NCI-H2107 treated with DMSO at 0.1 percent for 48 hours (cell line): Measurements from ENCODE around the gene INO80.
A peak's percentile ranks its signal among the peaks of the same experiment; 100 is the strongest.

Experiments used
- DNase-seq: peaks from one replicate; lab custom pipeline; 2025; ENCODE audit not compliant: unreplicated experiment; lab: John Stamatoyannopoulos, UW

Gene INO80

GRCh38 chr15:41043276-41043951 is 72.7 kb downstream of the INO80 start:
- DNase-seq, result no peak

- DNase-seq, result no peak
Measured at GRCh38 chr15:41042851-41043250, 73.2 kb downstream of the INO80 start.

GRCh38 chr15:41039121-41039520 is 77.0 kb downstream of the INO80 start:
- DNase-seq, result no peak

DNA sequence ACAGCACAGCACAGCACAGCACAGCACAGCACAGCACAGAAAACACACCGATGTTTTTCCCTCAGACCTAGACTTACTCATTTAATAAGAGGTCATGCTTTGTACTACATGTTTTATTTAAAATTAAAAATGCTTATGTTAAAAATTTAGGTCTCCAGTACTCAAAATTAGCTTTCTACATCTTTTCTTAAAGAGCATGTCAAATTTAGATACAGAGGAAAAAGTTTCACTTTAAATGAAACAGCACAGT is 84.1 kb downstream of the INO80 start:
- DNase-seq, result no peak

- DNase-seq, result no peak
Measured at GRCh38 chr15:41031232-41032078, 84.6 kb downstream of the INO80 start.

DNA sequence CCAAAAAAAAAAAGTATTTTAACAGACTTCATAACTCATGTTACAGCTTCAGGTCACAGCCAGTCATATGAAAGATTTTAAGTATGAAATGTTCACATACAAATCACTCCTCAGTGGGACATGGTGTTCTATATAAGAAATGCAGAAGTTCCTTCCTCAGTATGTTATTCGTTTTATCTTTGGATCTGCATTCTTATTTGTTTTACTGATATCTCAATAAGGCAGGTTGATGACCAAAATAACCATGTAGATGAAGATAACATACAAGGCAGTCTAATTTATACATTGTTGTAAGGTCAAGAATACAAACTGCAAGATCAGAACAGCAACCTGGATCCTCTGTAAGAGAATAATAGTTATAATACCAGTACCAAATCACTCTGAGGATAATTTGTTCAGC is 87.2 kb downstream of the INO80 start:
- DNase-seq, result no peak

DNA sequence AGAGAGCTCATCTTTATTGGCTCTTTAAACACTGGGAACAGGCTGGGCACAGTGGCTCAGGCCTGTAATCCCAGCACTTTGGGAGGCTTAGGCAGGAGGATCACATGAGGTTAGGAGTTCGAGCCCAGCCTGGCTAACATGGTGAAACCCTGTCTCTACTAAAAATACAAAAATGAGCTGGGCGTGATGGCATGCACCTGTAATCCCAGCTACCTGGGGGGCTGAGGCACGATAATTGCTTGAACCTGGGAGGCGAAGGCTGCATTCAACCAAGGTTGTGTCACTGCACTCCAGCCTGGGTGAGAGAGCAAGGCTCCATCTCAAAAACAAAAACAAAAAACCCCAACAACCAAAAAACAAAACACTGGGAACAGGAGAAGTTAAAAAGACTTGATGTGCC is 90.7 kb downstream of the INO80 start:
- DNase-seq, result no peak

DNA sequence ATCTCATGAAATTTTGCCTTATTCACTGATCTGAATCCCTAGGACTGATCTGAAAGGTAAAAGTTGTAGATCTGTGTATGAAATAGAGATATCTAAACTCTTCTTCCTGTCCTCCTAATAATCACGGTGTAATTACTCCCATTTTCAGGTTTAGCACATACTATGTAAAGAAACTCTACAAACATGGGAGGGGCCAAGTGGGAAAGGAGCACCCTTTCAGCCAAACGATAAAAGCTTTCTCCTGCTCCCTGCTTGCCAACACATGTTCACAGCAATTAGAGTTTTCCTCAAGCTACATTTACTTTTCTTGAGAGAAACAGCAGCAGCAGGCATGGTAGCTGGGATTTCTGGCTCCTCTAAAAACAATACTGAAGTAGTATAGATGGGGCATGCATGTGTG is 91.2 kb downstream of the INO80 start:
- no peak for DNase-seq

- no peak for DNase-seq
Measured at GRCh38 chr15:41024131-41024530, 91.9 kb downstream of the INO80 start.

DNA sequence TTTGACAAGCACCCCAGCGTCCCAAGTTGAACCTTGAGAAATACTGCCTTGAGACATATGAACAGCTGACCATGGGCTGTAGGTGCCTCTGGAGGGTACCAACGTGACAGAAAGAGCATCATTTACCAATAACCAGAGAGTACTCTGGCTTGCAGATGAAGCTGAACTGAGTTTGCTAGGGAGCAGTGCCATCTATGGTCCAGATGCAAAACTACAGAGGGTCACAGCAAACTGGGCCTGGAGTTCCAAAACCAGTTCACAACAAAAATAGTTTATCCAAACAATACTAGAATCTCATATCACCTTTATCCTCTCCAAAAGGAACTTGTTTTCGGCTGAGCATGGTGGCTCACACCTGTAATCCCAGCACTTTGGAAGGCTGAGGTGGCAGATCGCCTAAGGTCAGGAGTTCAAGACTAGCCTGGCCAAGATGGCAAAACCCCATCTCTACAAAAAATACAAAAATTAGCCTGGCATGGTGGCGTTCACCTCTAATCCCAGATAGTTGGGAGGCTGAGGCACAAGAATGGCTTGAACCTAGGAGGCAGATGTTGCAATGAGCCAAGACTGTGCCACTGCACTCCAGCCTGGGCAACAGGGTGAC is 93.5 kb downstream of the INO80 start:
- peak; percentile 15 for DNase-seq

DNA sequence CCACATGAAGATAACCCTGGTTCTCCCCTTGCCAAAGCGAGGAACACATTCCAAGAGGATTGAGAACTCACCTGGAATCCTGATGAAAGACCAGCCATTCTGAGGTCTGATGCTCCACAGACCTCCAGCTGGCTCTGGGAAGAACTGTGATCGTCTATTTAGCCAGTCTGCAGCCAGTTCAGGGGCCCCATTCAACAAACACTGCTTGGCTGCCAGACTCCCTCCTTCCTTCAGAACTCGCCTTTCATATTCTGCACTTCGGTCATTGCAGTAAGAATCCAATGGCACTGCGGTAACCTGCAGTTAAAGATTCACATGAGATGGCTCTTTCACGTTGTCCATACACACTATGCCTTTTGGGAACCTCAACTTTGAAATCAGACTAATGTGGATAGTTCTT is 95.3 kb downstream of the INO80 start:
- DNase-seq, result no peak

GRCh38 chr15:41020311-41020710 is 95.8 kb downstream of the INO80 start:
- DNase-seq, result no peak

DNA sequence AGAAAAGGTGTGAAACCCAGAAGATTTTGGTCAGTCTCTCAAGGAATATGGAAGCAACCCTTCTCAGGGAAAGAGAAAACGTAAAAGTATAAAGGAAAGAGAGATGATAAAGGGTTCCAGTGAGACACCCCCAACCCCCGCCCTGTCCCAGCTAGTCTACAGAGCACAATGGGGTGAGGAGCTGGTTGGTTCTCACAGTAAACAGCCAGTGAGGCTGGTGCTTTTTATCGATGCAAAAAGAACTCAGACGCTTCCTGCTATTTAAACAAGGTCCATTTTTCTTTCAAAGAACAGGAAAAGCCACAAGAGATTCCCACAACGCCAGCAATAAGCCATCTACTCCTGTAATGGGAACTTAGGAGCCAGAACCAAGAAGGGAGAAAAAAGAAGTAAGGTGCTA is 96.9 kb downstream of the INO80 start:
- no peak for DNase-seq

DNA sequence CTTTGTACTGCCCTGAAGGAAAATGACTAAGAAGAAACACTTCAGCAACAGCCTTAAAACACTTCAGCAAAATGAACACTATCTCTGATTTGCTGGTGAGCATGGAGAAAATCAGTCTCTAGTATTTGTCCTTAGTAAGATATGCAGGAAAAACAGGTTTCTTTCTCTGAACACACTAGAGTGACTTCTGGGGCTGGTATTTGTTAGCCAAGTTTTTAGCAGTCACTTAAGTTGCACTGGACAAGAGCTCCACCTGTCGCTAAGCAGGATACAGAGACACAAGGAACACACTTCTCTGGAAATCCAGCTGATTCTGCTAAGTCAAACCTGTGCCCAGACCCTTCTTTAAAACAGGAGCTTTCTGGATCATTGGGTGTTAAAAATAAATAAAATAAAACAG is 97.5 kb downstream of the INO80 start:
- peak; percentile 7 for DNase-seq

DNA sequence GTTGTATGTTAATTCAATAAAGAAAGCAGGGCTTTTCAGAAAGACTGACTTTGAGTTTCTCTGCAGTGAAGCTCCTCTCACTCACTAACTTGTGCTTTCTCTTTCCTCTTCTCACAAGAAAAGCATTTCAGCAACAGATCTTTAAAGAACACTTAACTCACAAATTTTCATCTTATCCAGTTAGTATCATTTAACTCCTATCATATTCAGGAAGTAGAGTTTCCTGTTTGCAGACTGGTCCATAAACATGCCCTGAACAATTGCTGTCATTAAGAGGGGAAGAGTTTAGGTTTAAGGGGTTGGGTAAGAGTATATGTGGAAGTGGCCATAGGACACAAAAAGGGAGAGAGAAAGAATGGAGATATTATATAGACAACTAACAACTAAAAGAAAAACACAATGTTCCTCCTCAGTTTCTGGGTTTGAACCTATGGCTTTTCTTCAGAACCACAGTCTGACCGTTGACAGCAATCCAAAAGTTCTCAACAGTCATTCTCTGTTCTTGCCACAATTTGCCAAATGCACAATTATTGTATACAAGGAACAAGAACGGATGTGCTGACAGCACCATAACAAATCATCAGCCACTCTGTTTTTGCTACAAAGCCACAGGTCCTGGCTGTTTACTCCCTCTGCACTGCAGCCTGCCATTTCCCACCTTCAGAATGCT is 98.9 kb downstream of the INO80 start:
- DNase-seq, result no peak

GRCh38 chr15:41013691-41014414 is 102.2 kb downstream of the INO80 start:
- no peak for DNase-seq

GRCh38 chr15:41011055-41011815 is 104.8 kb downstream of the INO80 start:
- DNase-seq, result no peak

GRCh38 chr15:41010345-41010744 is 105.7 kb downstream of the INO80 start:
- DNase-seq, result no peak

- DNase-seq, result no peak
Measured at GRCh38 chr15:41006479-41006878, 109.6 kb downstream of the INO80 start.

DNA sequence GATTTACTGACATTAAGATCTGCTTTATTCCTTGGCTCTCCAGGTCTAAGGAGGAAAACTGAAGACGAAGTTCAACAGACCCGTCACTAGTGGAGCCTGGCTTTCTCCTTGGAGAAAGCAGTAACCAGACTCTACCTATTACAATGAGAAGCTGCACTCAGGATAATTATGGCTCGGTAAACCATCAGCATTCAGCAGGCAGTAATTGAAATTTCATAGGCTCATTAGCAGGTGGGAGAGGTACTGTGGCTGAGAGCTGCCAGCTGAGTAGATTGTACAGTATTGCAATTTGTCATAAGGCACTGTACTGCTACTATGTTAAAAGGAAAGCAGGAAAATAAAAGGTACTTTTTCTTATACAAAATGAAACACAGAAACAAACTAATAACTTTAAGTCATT is 111.6 kb downstream of the INO80 start:
- peak; percentile 30 for DNase-seq
